CD4-positive, alpha-beta memory T cell (primary cell): Measurements from ENCODE around the gene IGSF23. TPM values are rescaled to one million over a fixed set of nuclear protein-coding genes. Genes with fewer than 3 reads are reported as not detected.

Experiments
- CTCF ChIA-PET: fragments of 350-600 bp; sonication (Branson Sonifier 250); formaldehyde crosslinking; loops from one replicate; lab custom pipeline; 2021; ENCODE audit warnings: inconsistent platforms; ENCODE audit not compliant: partially characterized antibody; lab: Charles Lee
- POLR2A ChIA-PET: fragments of 350-600 bp; sonication (Branson Sonifier 250); formaldehyde crosslinking; loops from one replicate; lab custom pipeline; 2021; ENCODE audit not compliant: partially characterized antibody; lab: Charles Lee
- DNase-seq, 5 donors: peaks; one replicate each; pipeline versions ENCODE4 v3.0.0 to v3.0.0-alpha.2; 2020 to 2022; ENCODE audit warnings: mixed read lengths in 1 of 5
- H3K27ac ChIP-seq: one replicate; pipeline ENCODE4 v1.7.0; 2013; ENCODE audit warnings: low read depth, low read length
- H3K27me3 ChIP-seq: 2 replicates; pipeline ENCODE4 v1.7.0; 2013; ENCODE audit warnings: mild to moderate bottlenecking, low read length, moderate library complexity; ENCODE audit not compliant: insufficient read depth
- H3K36me3 ChIP-seq: 2 replicates; pipeline ENCODE4 v1.7.0; 2013; ENCODE audit warnings: mild to moderate bottlenecking, low read length, moderate library complexity; ENCODE audit not compliant: insufficient read depth
- H3K4me1 ChIP-seq: 2 replicates; pipeline ENCODE4 v1.7.0; 2013; ENCODE audit warnings: mild to moderate bottlenecking, low read length, moderate library complexity; ENCODE audit not compliant: insufficient read depth
- H3K4me3 ChIP-seq, 2 donors: one replicate each; pipeline ENCODE4 v1.7.0; 2013; ENCODE audit warnings: low read length in 2 of 2, mild to moderate bottlenecking in 1 of 2
- H3K9me3 ChIP-seq, 2 donors: one replicate each; pipeline ENCODE4 v1.7.0; 2013; ENCODE audit warnings: low read length in 2 of 2, control low read depth in 1 of 2; ENCODE audit not compliant: control insufficient read depth in 1 of 2
- H3K27ac Mint-ChIP-seq, 7 donors: one replicate each; pipeline ENCODE4 v1.8.0; 2020 to 2021; ENCODE audit warnings: mixed read lengths in 7 of 7, mild to moderate bottlenecking in 6 of 7, inconsistent platforms in 3 of 7, moderate library complexity in 3 of 7
- H3K27me3 Mint-ChIP-seq, 2 donors: one replicate each; pipeline ENCODE4 v1.8.0; 2020 to 2021; ENCODE audit warnings: mixed read lengths in 2 of 2
- H3K36me3 Mint-ChIP-seq, 2 donors: one replicate each; pipeline ENCODE4 v1.8.0; 2020 to 2021; ENCODE audit warnings: mixed read lengths in 2 of 2, inconsistent platforms in 1 of 2, mild to moderate bottlenecking in 1 of 2
- H3K4me1 Mint-ChIP-seq, 4 donors: one replicate each; pipeline ENCODE4 v1.8.0; 2020 to 2021; ENCODE audit warnings: mixed read lengths in 4 of 4, mild to moderate bottlenecking in 1 of 4
- H3K4me3 Mint-ChIP-seq, 8 donors: one replicate each; pipeline ENCODE4 v1.8.0; 2020 to 2021; ENCODE audit warnings: mixed read lengths in 8 of 8, mild to moderate bottlenecking in 7 of 8, moderate library complexity in 6 of 8, inconsistent platforms in 3 of 8
- H3K9me3 Mint-ChIP-seq, 8 donors: one replicate each; pipeline ENCODE4 v1.8.0; 2020 to 2021; ENCODE audit warnings: mixed read lengths in 8 of 8, mild to moderate bottlenecking in 5 of 8, inconsistent platforms in 3 of 8, moderate library complexity in 1 of 8
- intact Hi-C: fragments of 100-400 bp; cut with micrococcal nuclease; formaldehyde crosslinking; loops from one replicate; pipeline ENCODE4 v1.15.1; 2023
- polyA plus RNA-seq, 2 donors: library from polyadenylated mRNA; unstranded; fragments of 300-500 nt; fragmentation: Illumina TruSeq; gene quantifications; one replicate each; pipeline ENCODE4 v1.2.3, GENCODE V29; 2021
- total RNA-seq, 2 experiments: library from RNA; stranded (reverse); gene quantifications; one replicate each; pipeline ENCODE4 v1.2.3, GENCODE V29; 2021

Gene IGSF23
- total and polyA plus RNA-seq, 4 experiments from 2014 or later = not detected

GRCh38 chr19:44647144-44647543, 33.8 kb downstream of the IGSF23 start:
- H3K36me3 ChIP-seq = no peaks in the 10 kb centered on the region
- H3K4me1 ChIP-seq = peaks cover 6% of the 10 kb centered on the region
- H3K36me3 Mint-ChIP-seq = no peaks in the 10 kb centered on the region
- POLR2A ChIA-PET = no interaction called here
- CTCF ChIA-PET = no interaction called here
- H3K4me3 ChIP-seq = no peak overlapping the region
- H3K9me3 Mint-ChIP-seq = peaks cover 0 to 1% (median 0%) of the 10 kb centered on the region in 8 donors
- peaks cover 0 to 10% (median 1%) of the 10 kb centered on the region in 4 donors for H3K4me1 Mint-ChIP-seq
- no peaks in the 10 kb centered on the region for H3K9me3 ChIP-seq
- peaks cover 7 to 15% of the 10 kb centered on the region in 2 donors for H3K27me3 Mint-ChIP-seq
- intact Hi-C loops = no loop called here
- DNase-seq = no peak
- H3K27me3 ChIP-seq = no peaks in the 10 kb centered on the region
- H3K27ac Mint-ChIP-seq = no peak overlapping the region
- no peak overlapping the region for H3K4me3 Mint-ChIP-seq
- H3K27ac ChIP-seq = no peak overlapping the region

GRCh38 chr19:44648631-44649251, 35.4 kb downstream of the IGSF23 start:
- no peaks in the 10 kb centered on the region for H3K36me3 Mint-ChIP-seq
- ChIA-PET CTCF (interaction anchor here (1.0 to 1.5 kb wide), 2 partner anchors 9 to 72 kb away, joined by 3 to 6 read pairs; no protein-coding TSS in a partner anchor), POLR2A (no interaction called here)
- H3K27ac Mint-ChIP-seq = peak overlapping the region in 1 of 7 donors; percentile 36
- Histone ChIP-seq H3K27me3 (no peaks in the 10 kb centered on the region), H3K9me3 (no peaks in the 10 kb centered on the region), H3K4me1 (peaks cover 6% of the 10 kb centered on the region), H3K4me3 (no peak overlapping the region), H3K36me3 (no peaks in the 10 kb centered on the region), H3K27ac (no peak overlapping the region)
- H3K4me3 Mint-ChIP-seq = no peak overlapping the region
- intact Hi-C loops = no loop called here
- H3K9me3 Mint-ChIP-seq = peaks cover 0 to 1% (median 0%) of the 10 kb centered on the region in 8 donors
- H3K27me3 Mint-ChIP-seq = peaks cover 5 to 11% of the 10 kb centered on the region in 2 donors
- H3K4me1 Mint-ChIP-seq = peaks cover 0 to 6% (median 0%) of the 10 kb centered on the region in 4 donors
- DNase-seq = no peak

- Histone ChIP-seq H3K36me3 (no peaks in the 10 kb centered on the region), H3K4me1 (peaks cover 5% of the 10 kb centered on the region), H3K27ac (no peak overlapping the region), H3K4me3 (no peak overlapping the region), H3K27me3 (no peaks in the 10 kb centered on the region), H3K9me3 (no peaks in the 10 kb centered on the region)
- H3K4me1 Mint-ChIP-seq = peaks cover 0 to 5% (median 4%) of the 10 kb centered on the region in 4 donors
- no peak overlapping the region for H3K4me3 Mint-ChIP-seq
- H3K9me3 Mint-ChIP-seq = peaks cover 0 to 1% (median 0%) of the 10 kb centered on the region in 8 donors
- no peak overlapping the region for H3K27ac Mint-ChIP-seq
- POLR2A ChIA-PET = no interaction called here
- no peak for DNase-seq
- no peaks in the 10 kb centered on the region for H3K36me3 Mint-ChIP-seq
- intact Hi-C loops = no loop called here
- CTCF ChIA-PET = no interaction called here
- peaks cover 5 to 11% of the 10 kb centered on the region in 2 donors for H3K27me3 Mint-ChIP-seq
Observed at GRCh38 chr19:44649578-44650145, 36.3 kb downstream of the IGSF23 start.

- Histone ChIP-seq H3K9me3 (no peaks in the 10 kb centered on the region), H3K4me3 (no peak overlapping the region), H3K27me3 (no peaks in the 10 kb centered on the region), H3K27ac (no peak overlapping the region), H3K36me3 (no peaks in the 10 kb centered on the region), H3K4me1 (peaks cover 5% of the 10 kb centered on the region)
- ChIA-PET CTCF (no interaction called here), POLR2A (no interaction called here)
- DNase-seq = no peak
- Mint-ChIP-seq H3K27ac (no peak overlapping the region), H3K9me3 (peaks cover 0 to 1% (median 0%) of the 10 kb centered on the region in 8 donors), H3K36me3 (no peaks in the 10 kb centered on the region), H3K4me1 (peaks cover 1 to 13% (median 8%) of the 10 kb centered on the region in 4 donors), H3K4me3 (no peak overlapping the region), H3K27me3 (peaks cover 1 to 5% of the 10 kb centered on the region in 2 donors)
- intact Hi-C loops = no loop called here
Observed at GRCh38 chr19:44653343-44653742, 40.0 kb downstream of the IGSF23 start.

- Mint-ChIP-seq H3K4me3 (no peak overlapping the region), H3K27me3 (peaks cover 1 to 5% of the 10 kb centered on the region in 2 donors), H3K27ac (peak overlapping the region in 2 of 7 donors; percentile 41 to 50), H3K36me3 (no peaks in the 10 kb centered on the region), H3K9me3 (peaks cover 0 to 1% (median 0%) of the 10 kb centered on the region in 8 donors), H3K4me1 (peaks cover 1 to 13% (median 8%) of the 10 kb centered on the region in 4 donors)
- ChIA-PET CTCF (interaction anchor here (0.7 to 4.4 kb wide), 13 partner anchors 9 to 441 kb away, joined by 3 to 25 read pairs (median 4); partner anchors contain the start of gene PVR), POLR2A (interaction anchor here (0.8 kb wide), 1 partner anchor 9 kb away, joined by 3 read pairs; no protein-coding TSS in a partner anchor)
- H3K36me3 ChIP-seq = no peaks in the 10 kb centered on the region
- H3K27me3 ChIP-seq = no peaks in the 10 kb centered on the region
- no peaks in the 10 kb centered on the region for H3K9me3 ChIP-seq
- H3K27ac ChIP-seq = no peak overlapping the region
- DNase-seq = peak; percentile 50 to 74 (median 64)
- no peak overlapping the region for H3K4me3 ChIP-seq
- peaks cover 5% of the 10 kb centered on the region for H3K4me1 ChIP-seq
- intact Hi-C loops = loop anchor here (1.0 kb wide), 1 partner anchor 116 kb away; no protein-coding TSS in a partner anchor
Observed at GRCh38 chr19:44653977-44654774, 40.8 kb downstream of the IGSF23 start.

- Histone ChIP-seq H3K4me3 (no peak overlapping the region), H3K27ac (no peak overlapping the region), H3K9me3 (no peaks in the 10 kb centered on the region), H3K27me3 (no peaks in the 10 kb centered on the region), H3K36me3 (no peaks in the 10 kb centered on the region), H3K4me1 (peaks cover 5% of the 10 kb centered on the region)
- Mint-ChIP-seq H3K36me3 (no peaks in the 10 kb centered on the region), H3K4me3 (peak overlapping the region in 1 of 8 donors; percentile 32), H3K9me3 (no peaks in the 10 kb centered on the region), H3K27me3 (peaks cover 1% of the 10 kb centered on the region in 2 donors), H3K27ac (peak overlapping the region in 1 of 7 donors; percentile 1), H3K4me1 (peaks cover 1 to 13% (median 8%) of the 10 kb centered on the region in 4 donors)
- intact Hi-C loops = loop anchor here (1.0 kb wide), 1 partner anchor 80 kb away; no protein-coding TSS in a partner anchor
- peak; percentile 32 to 55 (median 45) for DNase-seq
- CTCF ChIA-PET = interaction anchor here (0.6 to 4.4 kb wide), 14 partner anchors 9 to 114 kb away, joined by 3 to 25 read pairs (median 4); no protein-coding TSS in a partner anchor
- POLR2A ChIA-PET = no interaction called here
Observed at GRCh38 chr19:44657211-44657921, 44.0 kb downstream of the IGSF23 start.
